GM12891 (cell line): Measurements from ENCODE around the gene SMIM38.
A peak's percentile ranks its signal among the peaks of the same experiment; 100 is the strongest.
"Not testable (repeated sequence)": the region's sequence is repeated elsewhere in the genome, so short reads cannot be mapped to it uniquely, and the experiment has no call there.

Source experiments
- PAX5 ChIP-seq: IDR thresholded peaks from 2 replicates; pipeline ENCODE4 v1.6.1; 2011; ENCODE audit warnings: low read length, moderate library complexity, mild to moderate bottlenecking; ENCODE audit not compliant: insufficient read depth, severe bottlenecking
- POLR2A ChIP-seq: IDR thresholded peaks from 2 replicates; pipeline ENCODE4 v1.6.1; 2011; ENCODE audit warnings: low read depth, low read length, control low read depth
- POLR2AphosphoS5 ChIP-seq: IDR thresholded peaks from 2 replicates; pipeline ENCODE4 v1.6.1; 2011; ENCODE audit warnings: low read depth, low read length, control low read depth
- TAF1 ChIP-seq: IDR thresholded peaks from 2 replicates; pipeline ENCODE4 v1.6.1; 2011; ENCODE audit warnings: low read depth, low read length, control low read depth

DNA sequence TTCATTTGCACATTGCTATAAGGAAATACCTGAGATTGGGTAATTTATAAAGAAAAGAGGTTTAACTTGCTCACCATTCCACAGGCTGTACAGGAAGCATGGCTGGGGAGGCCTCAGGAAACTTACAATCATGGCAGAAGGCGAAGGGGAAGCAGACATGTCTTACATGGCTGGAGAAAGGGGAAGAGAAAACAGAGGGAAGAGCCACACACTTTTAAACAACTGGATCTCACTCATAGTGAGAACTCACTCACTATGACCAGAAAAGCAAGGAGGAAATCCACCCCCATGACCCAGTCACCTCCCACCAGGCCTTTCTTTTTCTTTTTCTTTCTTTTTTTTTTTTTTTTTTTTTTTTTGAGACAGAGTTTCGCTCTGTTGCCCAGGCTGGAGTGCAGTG is 21.6 kb upstream of the SMIM38 start:
- TF ChIP-seq TAF1, POLR2A, POLR2AphosphoS5: not testable (repeated sequence)
- peak; percentile 77 for TF ChIP-seq PAX5
